ENCODE measurements around the gene ISCA2. TPM values are rescaled to one million over a fixed set of nuclear protein-coding genes. Genes with fewer than 3 reads are reported as not detected.
"Not testable (repeated sequence)": the region's sequence is repeated elsewhere in the genome, so short reads cannot be mapped to it uniquely, and the experiment has no call there.

Gene ISCA2
- total RNA-seq, 1 donor from 2014 or later, result 8.8 TPM

GRCh38 chr14:74528886-74529285, 35.3 kb downstream of the ISCA2 start:
- DNase-seq, result no peak

GRCh38 chr14:74531006-74531405, 37.4 kb downstream of the ISCA2 start:
- DNase-seq, result no peak

- DNase-seq, result no peak
Observed at GRCh38 chr14:74531467-74531866, 37.9 kb downstream of the ISCA2 start.

GRCh38 chr14:74532246-74532645, 38.7 kb downstream of the ISCA2 start:
- DNase-seq, result no peak

- DNase-seq, result no peak
Observed at GRCh38 chr14:74533576-74533975, 40.0 kb downstream of the ISCA2 start.

- DNase-seq, result no peak
Observed at GRCh38 chr14:74535756-74536325, 42.3 kb downstream of the ISCA2 start.

GRCh38 chr14:74536336-74536735, 42.8 kb downstream of the ISCA2 start:
- not testable (repeated sequence) for DNase-seq

GRCh38 chr14:74538411-74539391, 45.1 kb downstream of the ISCA2 start:
- DNase-seq, result no peak

- no peak for DNase-seq
Observed at GRCh38 chr14:74539503-74539902, 45.9 kb downstream of the ISCA2 start.

- no peak for DNase-seq
Observed at GRCh38 chr14:74541225-74541624, 47.7 kb downstream of the ISCA2 start.

GRCh38 chr14:74542056-74542685, 48.6 kb downstream of the ISCA2 start:
- no peak for DNase-seq

GRCh38 chr14:74543771-74544438, 50.3 kb downstream of the ISCA2 start:
- DNase-seq, result no peak

- DNase-seq, result no peak
Observed at GRCh38 chr14:74545386-74545785, 51.8 kb downstream of the ISCA2 start.

GRCh38 chr14:74546416-74546815, 52.9 kb downstream of the ISCA2 start:
- no peak for DNase-seq

Other genes starting within 250 kb of the ISCA2 start
- 38.5 TPM for gene ABCD4, start 190.8 kb upstream of the ISCA2 start, total RNA-seq
- 0.20 TPM for gene VRTN, start 145.3 kb upstream of the ISCA2 start, total RNA-seq
- gene SYNDIG1L, start 67.6 kb upstream of the ISCA2 start, total RNA-seq, result not detected
- gene NPC2, start 460 bp upstream of the ISCA2 start, total RNA-seq, result 97.0 TPM
- 18.8 TPM for gene LTBP2, start 118.5 kb downstream of the ISCA2 start, total RNA-seq
- 15.0 TPM for gene AREL1, start 219.3 kb downstream of the ISCA2 start, total RNA-seq
- 19.1 TPM for gene FCF1, start 219.4 kb downstream of the ISCA2 start, total RNA-seq

All from skin of body (tissue), 2 donors.